H1 (cell line): Measurements from ENCODE around the gene ZNF189. TPM values are rescaled to one million over a fixed set of nuclear protein-coding genes. Genes with fewer than 3 reads are reported as not detected.

Experiments used
- CTCF ChIA-PET: fragments of 300-600 bp; sonication (Branson Sonifier 250); formaldehyde crosslinking; loops from one replicate; lab custom pipeline; 2021; ENCODE audit not compliant: partially characterized antibody; lab: Charles Lee
- POLR2A ChIA-PET: fragments of 300-600 bp; sonication (Branson Sonifier 250); formaldehyde crosslinking; loops from one replicate; lab custom pipeline; 2021; ENCODE audit warnings: inconsistent platforms; ENCODE audit not compliant: partially characterized antibody; lab: Charles Lee
- DNase-seq, 2 experiments: peaks; one replicate each; pipeline versions ENCODE4 v3.0.0 to v3.0.0-alpha.2; 2010 to 2022; ENCODE audit warnings: low spot score in 2 of 2, low read depth in 1 of 2, mixed read lengths in 1 of 2
- FAIRE-seq: peaks from 2 replicates; lab custom pipeline; 2011; peaks lifted over from hg19 to GRCh38; lab: Jason Lieb, UNC
- H2AFZ ChIP-seq: 2 replicates; pipeline ENCODE4 v1.8.1; 2012; ENCODE audit warnings: low read length, inconsistent platforms
- H2AK5ac ChIP-seq: 2 replicates; pipeline ENCODE4 v1.6.1; 2013; ENCODE audit warnings: low read depth, low read length
- H2BK120ac ChIP-seq: replicated peaks from 2 replicates; pipeline ENCODE3; 2013; ENCODE audit warnings: low read depth, low read length, inconsistent platforms
- H2BK12ac ChIP-seq: 2 replicates; pipeline ENCODE4 v1.6.1; 2013; ENCODE audit warnings: low read depth, low read length
- H2BK15ac ChIP-seq: 2 replicates; pipeline ENCODE4 v1.6.1; 2013; ENCODE audit warnings: low read length
- H2BK20ac ChIP-seq: 2 replicates; pipeline ENCODE4 v1.6.1; 2013; ENCODE audit warnings: low read length
- H2BK5ac ChIP-seq: 2 replicates; pipeline ENCODE4 v1.6.1; 2013; ENCODE audit warnings: low read depth, low read length
- H3K14ac ChIP-seq: 2 replicates; pipeline ENCODE4 v1.6.1; 2013; ENCODE audit warnings: inconsistent platforms; ENCODE audit not compliant: insufficient read length
- H3K18ac ChIP-seq: 2 replicates; pipeline ENCODE4 v1.6.1; 2013; ENCODE audit warnings: low read length; ENCODE audit errors: extremely low read depth
- H3K23ac ChIP-seq: 2 replicates; pipeline ENCODE4 v1.6.1; 2013; ENCODE audit warnings: inconsistent platforms; ENCODE audit not compliant: insufficient read length
- H3K23me2 ChIP-seq: 2 replicates; pipeline ENCODE4 v1.6.1; 2013; ENCODE audit warnings: low read depth, low read length
- H3K27ac ChIP-seq: 2 replicates; pipeline ENCODE4 v1.6.1; 2011; ENCODE audit warnings: low read depth, low read length, inconsistent platforms
- H3K27me3 ChIP-seq, 4 experiments: replicated peaks in 1 of 4; 1 replicate in 1 of 4; 2 replicates in 3 of 4; pipeline versions ENCODE4 v1.6.1 to v1.8.1; 2011 to 2013; ENCODE audit warnings: low read length in 3 of 4, mild to moderate bottlenecking in 3 of 4, inconsistent platforms in 2 of 4, mixed read lengths in 2 of 4, moderate library complexity in 1 of 4; ENCODE audit not compliant: control insufficient read depth in 3 of 4, insufficient read depth in 3 of 4; ENCODE audit errors: extremely low read depth in 1 of 4
- H3K36me3 ChIP-seq, 4 experiments: 2 replicates each; pipeline versions ENCODE4 v1.6.1 to v1.8.1; 2011 to 2013; ENCODE audit warnings: mild to moderate bottlenecking in 4 of 4, low read length in 3 of 4, moderate library complexity in 2 of 4, control low read depth in 1 of 4, inconsistent platforms in 1 of 4; ENCODE audit not compliant: insufficient read depth in 4 of 4, control insufficient read depth in 2 of 4
- H3K4ac ChIP-seq: replicated peaks from 2 replicates; pipeline ENCODE3; 2013; ENCODE audit warnings: low read length, low read depth, mixed read lengths, inconsistent platforms; ENCODE audit not compliant: insufficient read length
- H3K4me1 ChIP-seq, 4 experiments: replicated peaks in 1 of 4; 1 replicate in 1 of 4; 2 replicates in 3 of 4; pipeline versions ENCODE4 v1.6.1 to v1.8.1; 2011 to 2013; ENCODE audit warnings: low read length in 3 of 4, inconsistent platforms in 2 of 4, mixed read lengths in 1 of 4; ENCODE audit not compliant: insufficient read depth in 4 of 4, control insufficient read depth in 3 of 4
- H3K4me2 ChIP-seq, 2 experiments: 2 replicates each; pipeline versions ENCODE4 v1.6.1 to v1.8.1; 2011 to 2013; ENCODE audit warnings: low read depth in 2 of 2, low read length in 2 of 2, control low read depth in 1 of 2, inconsistent platforms in 1 of 2, mild to moderate bottlenecking in 1 of 2; ENCODE audit not compliant: insufficient read depth in 1 of 2
- H3K4me3 ChIP-seq, 4 experiments: fragments of 200-600, 300-600 bp in 1 of 4; sonication (generic), shearing (Covaris generic), sonication (Bioruptor Twin) in 1 of 4; 2 replicates each; pipeline versions ENCODE4 v1.5.1 to v1.8.1; 2011 to 2016; ENCODE audit warnings: low read length in 4 of 4, low read depth in 3 of 4, control low read depth in 2 of 4, inconsistent platforms in 2 of 4, mild to moderate bottlenecking in 2 of 4, mixed read lengths in 1 of 4, moderate library complexity in 1 of 4; ENCODE audit not compliant: insufficient read depth in 2 of 4; ENCODE audit errors: extremely low read depth in 1 of 4
- H3K56ac ChIP-seq: replicated peaks from 2 replicates; pipeline ENCODE3; 2013; ENCODE audit warnings: low read depth, mild to moderate bottlenecking, mixed read lengths, low read length, inconsistent platforms; ENCODE audit not compliant: insufficient read length
- H3K79me1 ChIP-seq: 2 replicates; pipeline ENCODE4 v1.6.1; 2013; ENCODE audit warnings: low read depth, low read length, control low read depth
- H3K79me2 ChIP-seq, 2 experiments: 2 replicates each; pipeline versions ENCODE4 v1.6.1 to v1.8.1; 2012 to 2013; ENCODE audit warnings: low read length in 2 of 2, mild to moderate bottlenecking in 2 of 2, inconsistent platforms in 1 of 2; ENCODE audit not compliant: insufficient read depth in 2 of 2, control insufficient read depth in 1 of 2
- H3K9ac ChIP-seq, 4 experiments: replicated peaks in 1 of 4; 1 replicate in 1 of 4; 2 replicates in 3 of 4; pipeline versions ENCODE4 v1.6.1 to v1.8.1; 2011 to 2013; ENCODE audit warnings: low read depth in 3 of 4, low read length in 3 of 4, control low read depth in 2 of 4, mild to moderate bottlenecking in 2 of 4, moderate library complexity in 2 of 4, inconsistent platforms in 1 of 4; ENCODE audit errors: extremely low read depth in 1 of 4
- H3K9me3 ChIP-seq, 2 experiments: 2 replicates each; pipeline versions ENCODE4 v1.6.1 to v1.8.1; 2012 to 2013; ENCODE audit warnings: mild to moderate bottlenecking in 2 of 2, moderate library complexity in 2 of 2, control low read depth in 1 of 2, inconsistent platforms in 1 of 2, low read depth in 1 of 2, low read length in 1 of 2, mixed read lengths in 1 of 2; ENCODE audit not compliant: insufficient read depth in 2 of 2
- H4K20me1 ChIP-seq, 2 experiments: replicated peaks in 1 of 2; 2 replicates each; pipeline versions ENCODE3 to v1.8.1; 2011 to 2013; ENCODE audit warnings: inconsistent platforms in 2 of 2, low read length in 2 of 2, mild to moderate bottlenecking in 1 of 2; ENCODE audit not compliant: insufficient read depth in 2 of 2, control insufficient read depth in 1 of 2
- H4K5ac ChIP-seq: 2 replicates; pipeline ENCODE4 v1.6.1; 2013; ENCODE audit warnings: low read length, low read depth, mixed read lengths, inconsistent platforms; ENCODE audit not compliant: insufficient read length
- H4K8ac ChIP-seq: 2 replicates; pipeline ENCODE4 v1.8.0; 2013; ENCODE audit warnings: mild to moderate bottlenecking, moderate library complexity, low read length, inconsistent platforms; ENCODE audit not compliant: insufficient read depth; ENCODE audit errors: extremely low read depth
- H4K91ac ChIP-seq: replicated peaks from 2 replicates; pipeline ENCODE3; 2013; ENCODE audit warnings: low read length, mixed read lengths, inconsistent platforms; ENCODE audit not compliant: insufficient read length
- CEBPB ChIP-seq: IDR thresholded peaks from 2 replicates; pipeline ENCODE4 v1.6.1; 2012; ENCODE audit warnings: low read depth, low read length
- CHD2 ChIP-seq: IDR thresholded peaks from 2 replicates; pipeline ENCODE4 v1.6.1; 2012; ENCODE audit warnings: low read length, improper control_type of control experiment
- HDAC6 ChIP-seq: IDR thresholded peaks from one replicate; pipeline ENCODE4 v1.7.1; 2012; ENCODE audit warnings: low read depth, mild to moderate bottlenecking, inconsistent platforms, low read length, moderate library complexity
- RAD21 ChIP-seq, 2 experiments: IDR thresholded peaks in 1 of 2; conservative IDR thresholded peaks in 1 of 2; 2 replicates each; pipeline ENCODE4 v1.6.1; 2011; ENCODE audit warnings: low read depth in 2 of 2, low read length in 2 of 2, improper control_type of control experiment in 1 of 2, inconsistent platforms in 1 of 2, mild to moderate bottlenecking in 1 of 2, moderate library complexity in 1 of 2
- SIN3A ChIP-seq, 2 experiments: IDR thresholded peaks in 1 of 2; conservative IDR thresholded peaks in 1 of 2; 2 replicates each; pipeline ENCODE4 v1.6.1; 2011 to 2012; ENCODE audit warnings: low read length in 2 of 2, improper control_type of control experiment in 1 of 2, low read depth in 1 of 2, mild to moderate bottlenecking in 1 of 2
- SIRT6 ChIP-seq: IDR thresholded peaks from one replicate; pipeline ENCODE4 v1.7.1; 2012; ENCODE audit warnings: low read length, inconsistent platforms
- SP2 ChIP-seq: IDR thresholded peaks from 2 replicates; pipeline ENCODE4 v1.6.1; 2012; ENCODE audit warnings: mild to moderate bottlenecking, low read length, inconsistent platforms
- SUZ12 ChIP-seq: fragments of 200-600 bp; sonication (generic); IDR thresholded peaks from 2 replicates; pipeline ENCODE4 v1.6.1; 2012; ENCODE audit warnings: mild to moderate bottlenecking, inconsistent platforms, low read length, moderate library complexity, mixed read lengths
- TAF1 ChIP-seq: IDR thresholded peaks from 2 replicates; pipeline ENCODE4 v1.6.1; 2011; ENCODE audit warnings: mild to moderate bottlenecking, low read depth, low read length
- USF2 ChIP-seq: IDR thresholded peaks from 2 replicates; pipeline ENCODE4 v1.6.1; 2011; ENCODE audit warnings: low read length, improper control_type of control experiment
- WGBS, 2 experiments: shearing (Covaris generic) in 1 of 2; methylation state at CpG; one replicate each; pipeline versions ENCODE4 v1.1.6 to v1.1.7; 2013 to 2015; ENCODE audit warnings: low lambda C conversion rate in 2 of 2, mixed read lengths in 2 of 2, inconsistent platforms in 1 of 2, low coverage in 1 of 2, missing lambda C conversion rate in 1 of 2; ENCODE audit not compliant: insufficient replicate concordance in 2 of 2, insufficient coverage in 1 of 2, insufficient read length in 1 of 2; ENCODE audit errors: extremely low coverage in 1 of 2, missing lambda C conversion rate in 1 of 2; 5-methylcytosine and 5-hydroxymethylcytosine counted together
- polyA plus RNA-seq, 7 experiments: library from polyadenylated mRNA; depleted of rRNA in 3 of 7; stranded (reverse) in 5 of 7; unstranded in 2 of 7; fragments of >200 nt in 5 of 7; fragments of 200-250 nt in 2 of 7; gene quantifications; 1 replicate in 5 of 7; 2 replicates in 1 of 7; 4 replicates in 1 of 7; pipeline versions ENCODE4 v1.2.1 to v1.2.3, GENCODE V29; 2011 to 2013; ENCODE audit warnings: missing spikeins in 2 of 7, mixed read lengths in 2 of 7
- total RNA-seq: library from RNA; stranded (reverse); fragmentation: NEBNext Ultra II Directional; extraction: Animal tissue kit (Norgen Biotek cat#: 25700); gene quantifications from 2 replicates; pipeline ENCODE4 v1.2.1, GENCODE V29; 2021
- TF ChIP-seq, protein P1 (sequence below), 3 experiments: IDR thresholded peaks; 1 replicate in 2 of 3; 2 replicates in 1 of 3; pipeline versions ENCODE4 v1.5.1 to v1.6.1; 2011; ENCODE audit warnings: low read length in 3 of 3, mild to moderate bottlenecking in 3 of 3, inconsistent platforms in 2 of 3, low read depth in 1 of 3, moderate library complexity in 1 of 3; ENCODE audit not compliant: insufficient read depth in 1 of 3; ENCODE audit errors: control extremely low read depth in 1 of 3

Gene ZNF189
- total and polyA plus RNA-seq, 2 of the 8 experiments (the other 6 are each of a cell fraction or from before 2014, with no cell fraction given): 1.9 to 12.3 TPM

DNA sequence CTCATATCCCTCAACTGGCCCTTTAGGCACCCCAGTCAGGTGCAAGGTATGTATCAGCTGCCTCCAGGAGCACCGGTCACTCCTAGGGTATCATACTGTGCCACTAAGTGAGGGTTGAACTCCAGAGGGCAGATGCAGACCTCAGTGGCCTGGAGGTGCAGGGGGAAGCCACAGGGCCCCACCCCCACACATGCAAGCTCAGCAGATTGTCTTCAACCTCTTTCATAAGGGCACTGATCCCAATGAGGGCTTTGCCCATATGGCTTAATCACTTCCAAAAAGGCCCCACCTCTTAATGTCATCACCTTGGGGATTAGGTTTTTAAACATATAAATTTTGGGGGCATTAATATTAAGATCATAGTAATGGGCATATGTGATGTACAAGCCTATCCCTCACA lies 42.0 kb upstream of the ZNF189 start:
- Histone ChIP-seq H3K79me1 (no peaks in the 10 kb centered on the region), H3K4me2 (no peak overlapping the region), H3K4me3 (no peak overlapping the region), H3K27me3 (no peaks in the 10 kb centered on the region), H3K23ac (no peak overlapping the region), H3K23me2 (no peaks in the 10 kb centered on the region), H3K14ac (no peak overlapping the region), H2BK120ac (no peak overlapping the region), H2BK12ac (no peak overlapping the region), H4K91ac (no peak overlapping the region), H3K79me2 (no peaks in the 10 kb centered on the region), H3K56ac (no peak overlapping the region), H4K5ac (no peak overlapping the region), H3K18ac (no peak overlapping the region), H3K9ac (no peak overlapping the region), H2BK5ac (no peak overlapping the region), H3K4ac (no peak overlapping the region), H4K20me1 (no peaks in the 10 kb centered on the region), H4K8ac (no peak overlapping the region), H3K36me3 (no peaks in the 10 kb centered on the region), H2BK15ac (no peak overlapping the region), H2AFZ (no peak overlapping the region), H3K9me3 (no peaks in the 10 kb centered on the region), H2AK5ac (no peak overlapping the region), H3K27ac (no peak overlapping the region), H3K4me1 (no peaks in the 10 kb centered on the region), H2BK20ac (no peak overlapping the region)
- DNase-seq (no peak), FAIRE-seq (no peak)
- ChIA-PET CTCF (interaction anchor here (1.2 kb wide), 1 partner anchor 31 kb away, joined by 4 read pairs; no protein-coding TSS in a partner anchor), POLR2A (no interaction called here)
- WGBS, 2 experiments: 18% methylated on average over 1 of the region's 1 CpG; no CpG with 5 or more reads in 1 of the 2 experiments
- TF ChIP-seq SIRT6 (no peak), RAD21 (IDR thresholded peaks at IDR 0.05 in 1 of 2, conservative IDR thresholded peaks at IDR 0.05 in 1 of 2; ENCODE audit: low read depth in 2 of 2, low read length in 2 of 2) (no peak), HDAC6 (no peak), SUZ12 (no peak), USF2 (no peak), CHD2 (no peak), CEBPB (no peak), SIN3A (conservative IDR thresholded peaks at IDR 0.05 in 1 of 2, IDR thresholded peaks at IDR 0.05 in 1 of 2; ENCODE audit: low read depth in 1 of 2, low read length in 2 of 2) (no peak), TAF1 (no peak), SP2 (no peak)
- TF ChIP-seq, protein P1, sequence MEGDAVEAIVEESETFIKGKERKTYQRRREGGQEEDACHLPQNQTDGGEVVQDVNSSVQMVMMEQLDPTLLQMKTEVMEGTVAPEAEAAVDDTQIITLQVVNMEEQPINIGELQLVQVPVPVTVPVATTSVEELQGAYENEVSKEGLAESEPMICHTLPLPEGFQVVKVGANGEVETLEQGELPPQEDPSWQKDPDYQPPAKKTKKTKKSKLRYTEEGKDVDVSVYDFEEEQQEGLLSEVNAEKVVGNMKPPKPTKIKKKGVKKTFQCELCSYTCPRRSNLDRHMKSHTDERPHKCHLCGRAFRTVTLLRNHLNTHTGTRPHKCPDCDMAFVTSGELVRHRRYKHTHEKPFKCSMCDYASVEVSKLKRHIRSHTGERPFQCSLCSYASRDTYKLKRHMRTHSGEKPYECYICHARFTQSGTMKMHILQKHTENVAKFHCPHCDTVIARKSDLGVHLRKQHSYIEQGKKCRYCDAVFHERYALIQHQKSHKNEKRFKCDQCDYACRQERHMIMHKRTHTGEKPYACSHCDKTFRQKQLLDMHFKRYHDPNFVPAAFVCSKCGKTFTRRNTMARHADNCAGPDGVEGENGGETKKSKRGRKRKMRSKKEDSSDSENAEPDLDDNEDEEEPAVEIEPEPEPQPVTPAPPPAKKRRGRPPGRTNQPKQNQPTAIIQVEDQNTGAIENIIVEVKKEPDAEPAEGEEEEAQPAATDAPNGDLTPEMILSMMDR (IDR thresholded peaks at IDR 0.05; ENCODE audit: control extremely low read depth in 1 of 3, insufficient read depth in 1 of 3, low read depth in 1 of 3, low read length in 3 of 3): no peak
